T-helper 1 cell (primary cell): ENCODE results near the gene RELN.
"Not testable (repeated sequence)": the region's sequence is repeated elsewhere in the genome, so short reads cannot be mapped to it uniquely, and the experiment has no call there.

Source experiments
- DNase-seq, 5 donors: peaks; one replicate each; pipeline ENCODE4 v3.0.0-alpha.2; 2012 to 2020
- total RNA-seq, 4 donors: gene quantifications; one replicate each; lab custom pipeline; 2026; lab: John Stamatoyannopoulos, UW

The RELN gene
- total RNA-seq = 0 to 0.27 (median 0.10) reads per million in 4 donors

DNA sequence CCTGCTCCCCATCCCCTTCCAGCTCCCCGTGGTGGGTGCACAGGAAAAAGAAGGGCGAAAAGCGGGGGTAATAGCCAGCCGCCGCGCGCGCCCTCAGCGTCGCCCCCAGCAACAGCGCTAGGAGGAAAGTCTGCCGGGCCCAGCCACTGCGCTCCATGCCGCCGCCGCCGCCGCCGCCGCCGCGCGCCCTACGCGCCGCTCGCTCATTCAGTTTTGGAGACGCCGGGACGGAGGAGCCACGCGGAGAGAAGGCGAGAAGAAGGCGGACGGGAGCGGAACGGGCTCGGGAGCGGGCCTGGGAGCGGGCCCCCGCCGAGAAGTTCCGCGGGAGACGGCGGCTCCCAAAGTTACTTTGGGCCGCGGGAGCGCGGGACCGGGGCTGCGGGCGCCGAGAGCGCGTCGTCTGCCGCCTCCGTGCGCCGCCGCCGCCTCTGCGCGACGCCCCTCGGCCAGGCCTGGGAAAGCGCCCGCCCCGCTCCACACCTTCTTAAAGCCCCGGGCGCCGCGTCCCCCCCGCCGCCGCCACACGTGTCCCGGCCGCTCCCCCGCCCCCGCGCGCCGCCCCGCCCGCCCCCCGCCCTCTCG is at the start of gene RELN:
Gene RELN (minus strand): TSS at position 459 of the 585 bp plus-strand sequence. CDS start 302 bp downstream, at position 157.
- DNase-seq = no peak

DNA sequence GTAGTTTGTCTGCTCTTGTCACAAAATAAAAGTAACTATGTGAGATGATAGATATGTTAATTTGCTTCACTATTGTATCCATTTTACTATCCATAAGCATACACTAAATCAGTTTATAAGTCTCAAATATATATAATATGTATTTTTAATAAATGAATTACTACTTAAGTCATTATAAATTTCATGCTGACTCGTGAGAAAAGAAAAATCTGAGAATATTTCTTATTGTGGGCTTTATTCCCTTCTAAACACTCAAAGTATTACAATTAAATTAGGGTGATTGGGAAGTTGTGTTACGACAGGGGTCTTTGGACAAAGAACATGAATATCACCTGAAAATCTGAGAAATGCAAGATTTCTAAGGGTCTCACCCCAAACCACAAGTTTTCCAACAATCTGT is 48.7 kb upstream of the RELN start:
- DNase-seq = no peak

DNA sequence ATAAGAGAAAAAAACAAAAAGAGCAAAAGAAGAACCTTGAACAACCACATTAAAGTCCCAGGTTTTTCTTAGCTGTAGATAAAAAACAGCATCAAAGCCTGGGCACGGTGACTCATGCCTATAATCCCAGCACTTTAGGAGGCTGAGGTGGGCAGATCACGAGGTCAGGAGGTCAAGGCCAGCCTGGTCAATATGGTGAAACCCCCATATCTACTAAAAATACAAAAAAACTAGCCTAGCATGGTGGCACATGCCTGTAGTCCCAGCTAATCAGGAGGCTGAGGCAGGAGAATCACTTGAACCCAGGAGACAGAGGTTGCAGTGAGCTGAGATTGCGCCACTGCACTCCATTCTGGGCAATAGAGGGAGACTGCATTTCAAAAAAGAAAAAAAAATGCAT is 47.4 kb upstream of the RELN start:
- not testable (repeated sequence) for DNase-seq

DNA sequence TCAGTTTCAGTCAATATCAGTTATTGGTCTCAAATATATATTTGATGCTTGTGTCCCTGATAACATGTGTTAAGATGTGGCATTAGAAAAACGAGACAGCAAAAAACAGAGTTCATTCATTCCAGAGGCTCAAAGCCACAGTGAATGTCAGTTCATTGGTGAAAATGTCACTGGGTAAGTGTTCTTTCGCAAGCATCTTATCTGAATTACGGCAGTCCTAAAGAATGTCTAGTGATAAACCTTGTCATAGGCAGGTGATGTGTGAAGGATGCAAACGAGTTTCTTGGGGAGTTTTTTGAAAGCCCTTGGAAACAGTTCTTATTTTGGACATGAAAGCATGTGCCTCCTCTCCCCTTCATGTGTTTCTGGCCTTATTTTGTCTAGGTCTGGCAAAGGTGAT is 45.9 kb upstream of the RELN start:
- no peak for DNase-seq

DNA sequence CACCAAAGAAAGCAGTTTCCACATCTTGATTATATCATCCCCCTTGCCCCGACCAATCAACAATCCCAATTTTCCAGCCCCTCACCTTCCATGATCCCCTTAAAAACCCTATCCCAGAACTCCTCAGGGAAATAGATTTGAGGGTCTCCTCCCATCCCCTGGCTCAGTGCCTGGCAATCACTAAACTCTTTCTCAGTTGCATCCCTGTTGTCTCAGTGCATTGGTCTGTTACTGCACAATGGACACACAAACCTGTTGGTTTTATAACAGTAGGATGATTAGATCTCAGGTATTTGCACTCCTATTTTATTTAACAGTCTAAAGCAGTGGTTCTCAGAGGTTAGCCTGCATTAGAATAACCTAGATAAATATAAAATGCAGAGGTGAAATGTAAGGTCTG is 45.2 kb upstream of the RELN start:
- no peak for DNase-seq

DNA sequence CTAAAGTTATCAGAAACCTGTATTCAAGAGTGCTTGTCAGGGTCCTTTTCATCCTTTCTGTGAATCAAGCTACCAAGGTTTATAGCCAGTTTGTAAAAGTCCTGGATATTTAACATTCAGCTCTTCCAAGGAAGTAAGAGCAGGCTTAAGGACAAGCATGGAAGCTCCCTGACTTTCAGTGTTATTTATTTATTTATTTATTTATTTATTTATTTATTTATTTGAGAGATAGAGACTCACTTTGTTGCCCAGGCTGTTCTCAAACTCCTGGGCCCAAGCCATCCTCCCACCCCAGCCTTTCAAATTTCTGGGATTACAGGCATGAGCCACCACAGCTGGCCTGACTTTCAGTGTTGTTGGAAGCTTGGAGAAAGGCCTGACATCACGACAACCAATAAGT is 44.4 kb upstream of the RELN start:
- DNase-seq = no peak

DNA sequence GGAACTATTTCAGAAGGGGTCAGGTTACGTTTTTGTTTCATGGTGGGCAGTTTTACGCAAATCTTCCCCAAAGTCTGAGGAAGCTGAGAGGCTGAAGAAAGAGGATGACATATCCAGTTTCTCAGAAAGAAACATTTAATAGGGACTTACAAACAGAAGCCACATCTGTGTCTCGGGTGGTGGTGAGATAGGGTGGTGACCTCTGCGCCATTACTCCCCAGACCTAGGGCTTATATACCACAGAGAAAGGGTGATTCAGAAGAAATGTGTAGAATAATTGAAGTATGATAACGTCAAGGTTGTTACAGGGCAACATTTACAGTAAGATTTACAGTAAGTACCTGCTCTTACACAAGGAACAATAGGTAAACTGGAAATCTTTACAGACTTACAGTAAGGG is 43.0 kb upstream of the RELN start:
- DNase-seq = no peak

DNA sequence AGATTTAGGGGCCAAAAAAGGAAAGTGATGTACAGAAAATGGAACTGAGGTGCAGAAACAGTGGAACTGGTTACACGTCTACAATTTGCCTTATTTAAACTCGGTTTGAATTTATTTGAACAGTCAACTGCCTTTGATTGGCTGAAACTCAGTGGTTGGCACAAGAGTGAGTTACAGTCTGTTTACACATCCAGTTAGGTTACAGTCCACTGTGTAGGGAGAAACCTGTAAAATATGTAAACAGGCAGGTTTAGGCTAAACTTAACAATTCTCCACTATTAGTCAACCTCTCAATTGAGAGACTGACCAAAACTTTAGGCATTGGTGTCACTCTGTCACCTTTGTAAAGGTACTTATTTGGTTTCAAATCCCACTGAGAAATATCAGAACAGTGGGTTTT is 40.3 kb upstream of the RELN start:
- no peak for DNase-seq

DNA sequence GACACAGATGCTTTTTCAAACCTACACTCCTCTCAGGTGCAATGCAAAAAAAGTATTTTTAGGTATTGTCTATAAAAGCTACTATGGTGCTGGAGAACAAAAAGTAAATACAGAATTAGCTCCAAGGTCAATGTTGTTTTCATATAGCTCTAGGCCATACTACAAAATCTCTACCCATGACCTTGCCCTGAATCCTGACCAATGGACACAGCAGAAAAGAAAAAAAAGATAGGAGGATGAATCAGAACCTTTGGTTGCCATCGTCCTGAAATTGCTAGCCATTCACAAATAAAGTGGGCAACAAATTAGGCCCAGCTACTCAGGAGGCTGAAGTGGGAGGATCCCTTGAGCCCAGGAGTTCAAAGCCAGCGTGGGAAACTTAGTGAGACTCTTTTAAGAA is 35.2 kb upstream of the RELN start:
- no peak for DNase-seq

DNA sequence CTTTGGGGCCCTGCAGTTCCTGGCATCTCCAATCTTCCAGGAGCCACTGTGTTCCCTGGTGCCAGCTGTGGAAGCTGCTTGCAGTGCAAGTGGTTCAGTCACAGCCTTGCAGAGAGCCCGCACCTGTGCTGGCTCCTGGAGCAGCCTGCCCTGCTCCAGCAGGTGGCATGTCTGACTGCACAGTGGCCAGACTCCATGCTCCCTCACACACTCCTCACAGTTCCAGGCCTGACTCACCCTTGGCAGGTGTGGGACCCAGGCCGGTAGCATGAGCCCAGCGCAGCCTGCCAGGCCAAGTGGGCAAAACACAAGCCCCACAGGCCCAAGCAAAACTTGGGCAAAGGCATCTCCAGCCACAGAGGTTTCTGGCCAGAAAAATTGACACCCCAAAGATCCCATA is 33.6 kb upstream of the RELN start:
- no peak for DNase-seq

DNA sequence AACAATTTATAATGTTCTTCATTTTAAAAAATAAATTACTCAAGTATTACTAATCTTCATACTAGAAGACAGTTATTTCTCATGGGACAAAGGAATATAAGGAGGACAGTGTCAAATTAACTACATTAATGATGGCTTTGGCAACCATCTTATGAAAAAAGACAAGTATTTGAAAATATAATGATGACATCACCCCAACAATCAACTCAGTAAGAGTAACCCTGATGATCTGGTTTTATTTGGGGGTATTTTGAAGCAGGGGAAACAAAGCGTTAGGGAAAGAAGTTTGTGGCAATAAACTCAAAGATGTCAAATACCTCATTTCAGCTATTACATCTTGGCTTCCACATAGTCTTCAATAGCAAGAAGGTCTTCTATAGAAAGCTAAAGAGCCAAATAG is 29.0 kb upstream of the RELN start:
- no peak for DNase-seq

DNA sequence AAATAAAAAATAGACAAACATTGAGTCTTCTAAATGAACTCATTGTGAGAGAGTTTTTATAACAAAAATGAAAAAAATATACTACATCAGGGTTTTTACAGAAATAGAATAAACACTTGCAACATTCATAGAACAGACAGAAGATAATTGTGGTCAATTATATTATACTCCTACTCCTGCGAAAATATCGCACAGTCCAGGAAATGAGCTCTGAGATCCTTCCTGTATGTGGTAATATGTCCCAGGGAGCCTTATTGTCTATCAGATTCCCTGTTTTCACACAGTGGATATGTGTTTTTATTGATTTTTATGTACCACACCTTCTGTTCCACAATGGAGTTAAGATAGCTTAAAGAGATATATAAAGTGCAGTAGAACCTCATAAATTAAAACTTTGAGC is 27.5 kb upstream of the RELN start:
- DNase-seq = no peak

DNA sequence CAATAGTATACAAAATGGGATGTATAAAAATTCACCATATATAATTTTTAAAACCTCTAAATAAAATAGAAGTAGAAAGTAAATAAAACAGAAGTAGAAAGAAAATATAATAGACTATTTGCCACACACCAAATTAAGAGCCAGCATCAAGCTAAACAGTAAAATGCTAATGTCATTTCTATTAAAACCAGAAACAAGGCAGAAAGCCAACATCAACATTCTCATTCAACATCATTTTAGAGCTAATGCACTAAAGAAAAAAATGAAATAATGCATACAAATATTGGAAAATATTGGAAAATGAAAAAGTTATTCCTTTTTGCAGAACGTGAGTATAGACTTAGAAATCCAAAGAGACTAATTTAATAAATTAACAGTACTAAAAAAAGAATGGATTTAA is 23.4 kb upstream of the RELN start:
- DNase-seq = no peak

DNA sequence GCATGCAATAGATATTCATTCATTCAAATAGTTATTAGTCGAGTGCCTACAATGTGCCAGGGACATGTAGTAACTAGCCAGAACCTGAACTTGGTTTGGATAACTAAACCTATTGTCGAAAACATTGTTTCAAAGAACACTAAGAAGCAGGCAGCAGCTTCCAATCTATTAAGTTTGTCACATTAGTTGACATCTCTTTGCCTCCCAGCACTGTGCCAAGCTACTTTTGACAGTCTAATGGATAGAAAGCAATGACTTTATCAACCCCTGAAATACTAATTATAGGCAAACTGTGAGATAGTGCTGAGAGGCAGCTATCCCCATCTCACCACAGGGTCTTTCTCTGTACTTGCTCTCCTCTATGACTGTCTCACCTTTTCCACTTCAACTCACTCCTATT is 22.4 kb upstream of the RELN start:
- no peak for DNase-seq

DNA sequence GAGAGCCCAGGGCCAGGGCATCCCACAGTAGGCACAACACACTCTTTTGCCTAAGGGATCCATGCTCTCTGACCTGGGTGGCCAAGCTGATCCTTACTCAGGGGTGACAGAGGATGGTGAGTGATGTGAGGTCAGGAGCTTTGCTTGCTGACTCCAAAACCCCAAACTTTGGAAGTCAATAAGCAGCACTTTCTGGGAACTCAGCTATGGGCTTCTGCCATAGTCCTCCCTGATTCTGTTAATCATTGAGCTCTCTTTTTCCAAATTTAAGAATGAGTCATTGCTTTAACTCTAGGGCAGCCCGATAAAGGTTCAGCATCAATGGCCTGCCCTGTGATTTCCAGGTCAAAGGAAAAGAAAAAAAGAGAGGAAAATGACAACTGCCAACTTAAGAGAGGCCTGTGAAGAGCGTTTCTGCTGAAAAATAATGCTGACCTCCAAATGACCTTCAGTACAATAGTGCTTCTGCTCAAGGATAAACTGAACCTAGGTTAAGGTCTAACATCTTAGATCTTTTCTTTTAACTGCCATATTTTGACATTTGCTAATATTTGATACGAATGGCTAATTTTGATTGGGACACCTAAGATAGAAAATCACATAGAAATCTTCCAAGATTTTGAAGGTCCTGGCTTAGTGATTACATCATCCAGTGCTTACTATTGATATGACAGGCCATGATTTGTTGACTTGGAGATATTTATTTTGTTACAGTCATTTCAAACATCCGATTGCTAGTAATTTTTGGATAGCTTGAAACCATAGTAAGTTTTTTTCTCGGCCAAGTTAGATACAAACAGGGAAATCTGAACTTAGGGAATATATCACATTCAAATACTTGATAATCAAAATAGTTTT is 20.8 kb upstream of the RELN start:
- DNase-seq = no peak

DNA sequence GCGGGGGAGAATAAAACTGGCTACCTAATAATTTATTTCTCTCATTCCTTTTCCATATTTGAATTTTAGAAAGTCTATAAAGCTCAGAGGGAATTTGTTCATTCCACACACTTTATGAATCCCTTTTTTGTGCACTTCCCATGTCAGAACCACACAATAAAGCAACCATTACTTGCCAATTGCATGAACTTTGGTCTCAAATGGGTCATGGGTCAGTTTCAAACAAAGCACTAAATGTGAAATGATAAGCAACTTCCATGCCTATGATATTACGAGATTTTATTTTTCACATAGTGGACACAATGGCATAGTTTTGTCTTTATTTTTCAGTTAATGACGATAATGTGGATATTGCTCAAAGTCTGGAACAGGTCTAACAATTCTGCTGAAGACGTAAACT is 18.6 kb upstream of the RELN start:
- no peak for DNase-seq

DNA sequence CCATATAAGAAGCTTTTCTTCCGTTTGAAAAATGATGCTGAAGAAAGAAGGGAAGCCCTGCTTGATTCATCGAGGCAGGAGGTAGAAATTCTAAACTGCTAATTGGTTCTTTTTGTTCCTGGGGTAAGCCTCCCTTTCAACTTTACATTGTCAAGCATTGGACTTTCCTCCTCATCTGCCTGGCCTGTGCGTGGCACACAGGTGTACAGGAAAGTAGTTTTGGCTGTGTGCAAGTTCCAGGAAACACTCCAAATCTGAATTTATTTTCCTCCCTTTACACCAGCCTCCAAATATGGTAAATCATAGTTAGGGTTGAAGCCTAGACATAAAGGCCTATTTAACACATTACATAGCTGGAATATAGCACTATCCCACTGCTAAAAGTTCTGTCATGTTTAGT is 18.2 kb upstream of the RELN start:
- no peak for DNase-seq

DNA sequence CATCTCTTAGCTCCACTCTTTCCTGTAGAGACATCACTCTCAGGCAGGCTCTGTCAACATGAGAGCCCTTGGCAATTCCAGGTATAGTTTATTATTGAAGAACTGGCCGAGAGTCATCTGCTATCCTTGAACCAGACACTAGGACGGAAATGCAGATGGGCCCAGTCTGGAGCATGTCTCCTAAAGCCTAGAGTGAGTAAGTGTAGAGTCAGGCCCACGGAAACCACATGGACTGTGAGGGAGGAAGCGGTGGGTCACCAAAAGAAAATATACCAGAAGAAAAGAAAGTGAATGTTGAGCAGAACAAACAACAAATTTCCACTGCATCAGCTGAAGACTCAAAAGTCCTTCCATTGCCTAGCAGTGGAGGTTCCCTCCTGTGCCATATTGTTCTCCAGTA is 15.7 kb upstream of the RELN start:
- DNase-seq = no peak

DNA sequence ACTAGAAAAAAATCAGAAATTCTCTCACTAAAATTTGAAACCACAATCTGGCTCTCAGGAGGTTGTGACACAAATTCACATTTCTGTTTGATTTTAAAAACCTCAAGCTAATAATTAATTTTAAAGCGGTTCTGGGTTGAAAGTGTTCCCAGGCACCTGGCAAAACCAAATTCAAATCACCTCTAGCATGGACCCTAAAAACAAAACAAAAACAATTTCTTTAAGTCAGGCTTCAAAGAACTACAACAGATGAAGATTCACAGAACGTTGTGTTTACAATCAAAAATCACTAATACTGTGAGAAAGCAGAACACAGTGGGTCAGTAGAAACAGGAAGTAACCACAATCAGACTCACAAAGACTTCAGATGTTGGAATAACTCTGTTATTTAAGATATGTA is 7.2 kb upstream of the RELN start:
- no peak for DNase-seq

DNA sequence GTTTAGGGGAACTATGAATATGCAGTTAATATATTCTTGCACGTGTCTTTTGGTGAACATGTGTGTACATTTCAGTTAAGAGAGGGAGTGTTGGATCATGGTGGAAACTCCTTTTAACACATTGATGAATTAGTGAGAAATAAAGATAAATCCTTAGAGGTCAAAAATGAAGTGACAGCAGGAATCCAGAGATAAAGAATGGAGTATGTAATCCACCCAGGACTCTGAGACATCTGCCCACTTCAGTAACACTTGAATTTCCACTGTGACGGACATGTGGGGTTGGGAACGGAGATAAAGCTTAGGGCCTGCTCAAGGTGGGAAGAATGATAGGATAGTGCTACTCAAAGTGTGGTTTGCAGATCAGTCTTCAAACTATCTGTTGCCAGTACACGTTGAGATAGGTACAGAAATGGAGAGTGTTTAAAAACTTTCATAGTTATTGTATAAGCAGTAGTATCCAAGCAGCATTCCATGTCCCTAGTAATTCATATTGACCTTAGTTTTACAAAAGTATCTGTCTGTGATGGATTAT is 6.6 kb upstream of the RELN start:
- no peak for DNase-seq

DNA sequence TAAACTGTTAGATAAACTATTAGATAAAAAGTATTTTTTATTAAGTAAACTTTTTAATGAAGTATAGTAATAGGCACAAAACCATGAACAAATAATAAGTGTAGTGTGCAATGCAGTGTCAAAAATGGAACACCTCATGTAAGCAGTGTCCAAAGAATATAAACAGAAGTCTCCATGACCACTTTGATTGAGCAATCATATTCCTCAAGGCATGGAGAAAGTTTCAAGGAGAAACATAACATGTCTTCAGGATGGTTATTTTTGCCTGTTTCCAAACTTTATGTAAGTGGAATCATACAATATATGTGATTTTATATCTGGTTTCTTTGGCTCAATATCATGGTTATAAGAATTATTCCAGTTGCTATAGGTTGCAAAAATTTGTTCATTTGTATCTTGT is 6.1 kb upstream of the RELN start:
- no peak for DNase-seq

DNA sequence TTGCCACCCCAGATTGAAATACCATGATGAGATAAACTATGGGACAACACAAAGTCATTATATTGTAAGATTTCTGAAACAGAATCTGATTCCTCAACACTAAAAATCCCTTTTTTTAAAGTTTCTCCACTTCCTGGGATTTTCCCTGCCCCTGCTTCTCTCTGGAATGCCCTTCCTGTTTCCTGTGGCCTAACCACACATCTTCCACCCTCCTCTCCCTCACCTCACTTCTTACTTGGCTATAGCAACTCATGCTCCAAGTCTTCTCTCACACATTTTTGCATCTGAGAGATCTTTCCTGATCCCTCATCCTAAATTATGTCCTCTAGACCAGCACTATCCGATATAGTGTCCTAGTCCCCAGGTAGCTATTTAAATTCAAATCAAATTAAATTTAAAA is 4.1 kb upstream of the RELN start:
- no peak for DNase-seq

DNA sequence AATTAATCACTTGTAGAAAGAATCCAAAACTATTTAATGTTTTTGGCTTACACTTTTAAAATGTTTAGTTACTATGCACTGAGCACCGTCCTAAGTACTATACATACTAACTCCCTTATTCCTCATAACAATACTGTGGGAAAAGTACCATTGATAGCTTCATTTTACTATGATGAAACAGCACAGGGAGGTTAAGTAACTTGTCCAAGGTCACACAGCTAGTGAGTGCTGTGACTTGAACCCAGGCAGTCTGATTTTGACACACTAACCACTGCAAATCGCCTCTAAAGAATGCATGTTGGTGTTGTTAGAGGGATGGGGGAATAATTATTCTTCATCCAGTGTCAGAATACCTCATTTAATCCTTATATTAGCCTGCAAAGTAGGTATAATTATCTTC is 1.9 kb upstream of the RELN start:
- DNase-seq = no peak

DNA sequence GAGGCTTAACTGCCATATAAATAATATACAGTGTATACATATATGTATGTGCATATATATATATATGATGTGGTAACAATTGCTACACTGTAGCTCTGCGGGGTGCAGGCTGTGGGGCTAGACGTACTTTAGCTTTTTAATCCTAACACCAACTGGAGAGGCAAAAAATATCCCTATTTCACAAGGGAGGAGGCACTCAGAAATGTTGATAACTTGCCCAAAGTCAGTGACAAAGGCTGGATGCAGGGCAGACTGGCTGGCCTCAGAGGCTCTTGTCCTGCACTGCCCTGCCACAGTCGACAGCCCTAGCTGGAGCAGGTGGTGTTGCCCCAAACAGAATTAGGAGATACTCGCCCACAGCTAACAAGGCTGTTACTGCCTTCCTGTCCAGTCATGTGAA is 1.5 kb upstream of the RELN start:
- no peak for DNase-seq
